OCI-LY1 (cell line): Measurements from ENCODE around the gene CGREF1.

Experiments
- H2AFZ ChIP-seq: fragments of 200-600 bp; sonication (generic), shearing (Covaris generic); 2 replicates; pipeline ENCODE4 v1.6.0; 2014; ENCODE audit warnings: antibody characterized with exemption, mild to moderate bottlenecking, low read length
- H3F3A ChIP-seq: fragments of 200-600 bp; sonication (generic), shearing (Covaris generic); 2 replicates; pipeline ENCODE4 v1.6.0; 2014; ENCODE audit warnings: mild to moderate bottlenecking, antibody characterized with exemption, low read length, moderate library complexity; ENCODE audit not compliant: insufficient read depth
- H3K27ac ChIP-seq: fragments of 200-600 bp; sonication (generic); 2 replicates; pipeline ENCODE4 v1.5.1; 2014; ENCODE audit warnings: low read length, mixed run types, mild to moderate bottlenecking, low read depth; ENCODE audit not compliant: poor library complexity, severe bottlenecking
- H3K27me3 ChIP-seq: fragments of 200-600 bp; sonication (generic); 2 replicates; pipeline ENCODE4 v1.6.0; 2014; ENCODE audit warnings: antibody characterized with exemption, mild to moderate bottlenecking, low read length, moderate library complexity; ENCODE audit not compliant: insufficient read depth
- H3K36me3 ChIP-seq: fragments of 200-600 bp; sonication (generic); 2 replicates; pipeline ENCODE4 v1.6.1; 2014; ENCODE audit warnings: mild to moderate bottlenecking, antibody characterized with exemption, low read length, moderate library complexity, mixed read lengths; ENCODE audit not compliant: insufficient read depth
- H3K4me1 ChIP-seq: fragments of 200-600 bp; sonication (generic); 2 replicates; pipeline ENCODE4 v1.5.1; 2014; ENCODE audit warnings: mild to moderate bottlenecking, low read length, moderate library complexity; ENCODE audit not compliant: insufficient read depth, severe bottlenecking
- H3K4me2 ChIP-seq: fragments of 200-600 bp; sonication (generic), shearing (Covaris generic); 2 replicates; pipeline ENCODE4 v1.6.1; 2014; ENCODE audit warnings: low read length
- H3K4me3 ChIP-seq: fragments of 200-600 bp; sonication (generic); 2 replicates; pipeline ENCODE4 v1.5.1; 2014; ENCODE audit warnings: low read length, low read depth, mild to moderate bottlenecking, mixed read lengths; ENCODE audit not compliant: poor library complexity, severe bottlenecking
- H3K79me2 ChIP-seq: fragments of 200-600 bp; shearing (Covaris generic); 2 replicates; pipeline ENCODE4 v1.6.1; 2016; ENCODE audit warnings: mixed run types, low read length, mixed read lengths; ENCODE audit not compliant: insufficient read depth
- H3K9ac ChIP-seq: fragments of 200-600 bp; sonication (generic), shearing (Covaris generic); 2 replicates; pipeline ENCODE4 v1.6.1; 2014; ENCODE audit warnings: mild to moderate bottlenecking, low read length, mixed read lengths
- H3K9me2 ChIP-seq: fragments of 200-600 bp; sonication (generic), shearing (Covaris generic); 2 replicates; pipeline ENCODE4 v1.6.1; 2014; ENCODE audit warnings: low read depth, mild to moderate bottlenecking, low read length, mixed read lengths
- H3K9me3 ChIP-seq: fragments of 200-600 bp; shearing (Covaris generic); 2 replicates; pipeline ENCODE4 v1.6.1; 2014; ENCODE audit warnings: low read length, mixed read lengths
- H4K20me1 ChIP-seq: fragments of 200-600 bp; sonication (generic), shearing (Covaris generic); 2 replicates; pipeline ENCODE4 v1.6.0; 2016; ENCODE audit warnings: mild to moderate bottlenecking, low read length; ENCODE audit not compliant: insufficient read depth
- CTCF ChIP-seq: fragments of 200-600 bp; sonication (generic), shearing (Covaris generic); IDR thresholded peaks from 2 replicates; pipeline ENCODE4 v1.5.1; 2017; ENCODE audit warnings: mild to moderate bottlenecking, antibody characterized with exemption, low read length, moderate library complexity, mixed read lengths
- EZH2 ChIP-seq: fragments of 200-600 bp; sonication (generic), shearing (Covaris generic); IDR thresholded peaks from 2 replicates; pipeline ENCODE4 v1.8.0; 2017; ENCODE audit warnings: borderline replicate concordance, mixed run types, mild to moderate bottlenecking, antibody characterized with exemption, low read length, moderate library complexity, mixed read lengths

CGREF1 gene

GRCh38 chr2:27084297-27085061, 34.4 kb downstream of the CGREF1 start:
- no peak overlapping the region for H3K9ac ChIP-seq

GRCh38 chr2:27083410-27084296, 35.3 kb downstream of the CGREF1 start:
- Histone ChIP-seq H3K9me3 (no peaks in the 10 kb centered on the region), H2AFZ (no peak overlapping the region), H3K4me2 (no peak overlapping the region), H3K4me3 (no peak overlapping the region), H3K27ac (no peak overlapping the region), H3K27me3 (peaks cover 11% of the 10 kb centered on the region; the same call in 1 of the 2 replicates), H3F3A (no peaks in the 10 kb centered on the region), H3K79me2 (no peaks in the 10 kb centered on the region), H3K4me1 (peaks cover 26% of the 10 kb centered on the region), H3K9me2 (no peaks in the 10 kb centered on the region), H4K20me1 (no peaks in the 10 kb centered on the region), H3K36me3 (no peaks in the 10 kb centered on the region), H3K9ac (no peak overlapping the region)
- TF ChIP-seq EZH2 (no peak), CTCF (no peak)

More at GRCh38 chr2:27084297-27085061, 34.4 kb downstream of the CGREF1 start:
- H3K9me3 ChIP-seq: no peaks in the 10 kb centered on the region
- no peaks in the 10 kb centered on the region for H4K20me1 ChIP-seq
- no peaks in the 10 kb centered on the region for H3F3A ChIP-seq
- no peak overlapping the region for H3K27ac ChIP-seq
- no peak overlapping the region for H3K4me2 ChIP-seq
- TF ChIP-seq EZH2: no peak
- TF ChIP-seq CTCF: no peak
- H2AFZ ChIP-seq: no peak overlapping the region
- H3K79me2 ChIP-seq: no peaks in the 10 kb centered on the region
- H3K36me3 ChIP-seq: no peaks in the 10 kb centered on the region
- H3K4me3 ChIP-seq: no peak overlapping the region
- H3K27me3 ChIP-seq: 0 out of 2 replicates have a peak, but pooled peaks cover 11% of the 10 kb centered on the region
- H3K9me2 ChIP-seq: no peaks in the 10 kb centered on the region
- peaks cover 26% of the 10 kb centered on the region for H3K4me1 ChIP-seq

GRCh38 chr2:27082773-27083409, 36.0 kb downstream of the CGREF1 start:
- no peak overlapping the region for H3K27ac ChIP-seq
- no peaks in the 10 kb centered on the region for H3F3A ChIP-seq
- TF ChIP-seq EZH2 (no peak), CTCF (no peak)
- no peaks in the 10 kb centered on the region for H4K20me1 ChIP-seq
- H3K79me2 ChIP-seq: no peaks in the 10 kb centered on the region
- no peaks in the 10 kb centered on the region for H3K9me2 ChIP-seq
- H2AFZ ChIP-seq: no peak overlapping the region
- no peak overlapping the region for H3K4me3 ChIP-seq
- H3K9ac ChIP-seq: no peak overlapping the region
- no peaks in the 10 kb centered on the region for H3K36me3 ChIP-seq
- no peaks in the 10 kb centered on the region for H3K9me3 ChIP-seq
- H3K4me1 ChIP-seq: peaks cover 26% of the 10 kb centered on the region
- H3K27me3 ChIP-seq: peaks cover 11% of the 10 kb centered on the region; the same call in 1 of the 2 replicates
- H3K4me2 ChIP-seq: no peak overlapping the region
